Right lung (tissue), 10 donors: Measurements from ENCODE around the gene GCAT. TPM values are rescaled to one million over a fixed set of nuclear protein-coding genes. Genes with fewer than 3 reads are reported as not detected.
A peak's percentile ranks its signal among the peaks of the same experiment; 100 is the strongest.

ENCODE experiments used
- DNase-seq, 2 donors: peaks; one replicate each; pipeline ENCODE4 v3.0.0-alpha.2; 2013
- long read RNA-seq, 8 donors: transcript quantifications; one replicate each; lab custom pipeline, GENCODE V29; 2026
- polyA plus RNA-seq, 5 donors: library from polyadenylated mRNA; unstranded; fragments of 120-200 nt; gene quantifications; one replicate each; pipeline versions ENCODE4 v1.2.1 to v1.2.3, GENCODE V29; 2013; ENCODE audit warnings: inconsistent platforms in 1 of 5, low replicate concordance in 1 of 5; ENCODE audit not compliant: insufficient read length in 5 of 5, insufficient read depth in 1 of 5

Gene GCAT
- polyA plus RNA-seq: 10 to 100 TPM in 1 of 5 donors, 1 to 10 TPM in 4; 6.9 to 12.6 (median 8.0) TPM
- long read RNA-seq, donor 1, transcript GCAT-207 (3 exons, 551 nt): minor isoform, 5 of 16 reads
- long read RNA-seq, donor 1, transcript GCAT-201 (9 exons, 1,497 nt): major isoform, 6 of 16 reads
- long read RNA-seq, donor 1, partial matches to known transcripts: 5 of 16 reads
- long read RNA-seq, donor 1, other reads (novel, unspliced or antisense): 0 of 16 reads
- long read RNA-seq, donor 2, partial matches to known transcripts: 0 of 2 reads
- long read RNA-seq, donor 2, other reads (novel, unspliced or antisense): 0 of 2 reads
- long read RNA-seq, donor 3, partial matches to known transcripts: 0 of 4 reads
- long read RNA-seq, donor 3, other reads (novel, unspliced or antisense): 0 of 4 reads
- long read RNA-seq, donor 4, partial matches to known transcripts: 0 of 4 reads
- long read RNA-seq, donor 4, other reads (novel, unspliced or antisense): 0 of 4 reads
- long read RNA-seq, donor 5, transcript GCAT-201 (9 exons, 1,497 nt): major isoform, 8 of 9 reads
- long read RNA-seq, donor 5, partial matches to known transcripts: 0 of 9 reads
- long read RNA-seq, donor 5, other reads (novel, unspliced or antisense): 0 of 9 reads
- long read RNA-seq, donor 6, partial matches to known transcripts: 0 of 4 reads
- long read RNA-seq, donor 6, other reads (novel, unspliced or antisense): 0 of 4 reads
- long read RNA-seq, donor 7, partial matches to known transcripts: 0 of 5 reads
- long read RNA-seq, donor 7, other reads (novel, unspliced or antisense): 0 of 5 reads
- long read RNA-seq, donor 8, partial matches to known transcripts: 0 of 4 reads
- long read RNA-seq, donor 8, other reads (novel, unspliced or antisense): 0 of 4 reads

GRCh38 chr22:37807410-37808293 lies at the start of gene GCAT:
Gene GCAT, plus strand, starts transcription at chr22:37807934. Its CDS starts 34 bp downstream, at chr22:37807968.
- DNase-seq: peak; percentile 96

- no peak for DNase-seq
Observed at GRCh38 chr22:37758694-37759093, 49.0 kb upstream of the GCAT start.

- DNase-seq: no peak
Observed at GRCh38 chr22:37759281-37759680, 48.5 kb upstream of the GCAT start.

- no peak for DNase-seq
Observed at GRCh38 chr22:37760152-37760551, 47.6 kb upstream of the GCAT start.

GRCh38 chr22:37762389-37762836 lies 45.3 kb upstream of the GCAT start:
- DNase-seq: no peak

- DNase-seq: no peak
Observed at GRCh38 chr22:37763012-37763411, 44.7 kb upstream of the GCAT start.

- DNase-seq: no peak
Observed at GRCh38 chr22:37763652-37764051, 44.1 kb upstream of the GCAT start.

- no peak for DNase-seq
Observed at GRCh38 chr22:37764622-37765021, 43.1 kb upstream of the GCAT start.

GRCh38 chr22:37765498-37765897 lies 42.2 kb upstream of the GCAT start:
- DNase-seq: no peak

- no peak for DNase-seq
Observed at GRCh38 chr22:37765953-37766576, 41.7 kb upstream of the GCAT start.

GRCh38 chr22:37768273-37768672 lies 39.5 kb upstream of the GCAT start:
- no peak for DNase-seq

- DNase-seq: no peak
Observed at GRCh38 chr22:37769056-37769455, 38.7 kb upstream of the GCAT start.

GRCh38 chr22:37771081-37771480 lies 36.7 kb upstream of the GCAT start:
- no peak for DNase-seq

- DNase-seq: no peak
Observed at GRCh38 chr22:37771702-37772427, 35.9 kb upstream of the GCAT start.

GRCh38 chr22:37774728-37775127 lies 33.0 kb upstream of the GCAT start:
- DNase-seq: no peak

GRCh38 chr22:37775785-37776638 lies 31.7 kb upstream of the GCAT start:
- DNase-seq: no peak

GRCh38 chr22:37776639-37777005 lies 31.1 kb upstream of the GCAT start:
- DNase-seq: no peak

- DNase-seq: no peak
Observed at GRCh38 chr22:37777122-37777687, 30.5 kb upstream of the GCAT start.

GRCh38 chr22:37778370-37779009 lies 29.2 kb upstream of the GCAT start:
- no peak for DNase-seq
